ENCODE results near the gene ESPL1. TPM values are rescaled to one million over a fixed set of nuclear protein-coding genes. Genes with fewer than 3 reads are reported as not detected.

The ESPL1 gene
- total RNA-seq, 3 donors from 2014 or later = 0.33 to 1.3 (median 1.2) TPM

GRCh38 chr12:53313996-53314395 is 45.9 kb downstream of the ESPL1 start:
- intact Hi-C loops (cut with DNase I; ENCODE audit: low total_unique reads) = no loop called here
- no peaks in the 10 kb centered on the region for H3K36me3 ChIP-seq

GRCh38 chr12:53320352-53321195 is 52.5 kb downstream of the ESPL1 start:
- no peak for TF ChIP-seq POLR2A (IDR thresholded peaks at IDR 0.05)
- TF ChIP-seq CTCF (IDR thresholded peaks at IDR 0.05) = no peak
- TF ChIP-seq POLR2AphosphoS5 (IDR thresholded peaks at IDR 0.05) = no peak
- intact Hi-C loops (cut with DNase I; ENCODE audit: low total_unique reads) = no loop called here
- DNase-seq (ENCODE audit: low spot score in 2 of 2) = no peak
- peaks cover 0 to 10% of the 10 kb centered on the region in 2 donors for H3K4me1 ChIP-seq
- H3K27me3 ChIP-seq = no peaks in the 10 kb centered on the region
- H3K9me3 ChIP-seq = no peaks in the 10 kb centered on the region
- no peaks in the 10 kb centered on the region for H3K36me3 ChIP-seq
- peak overlapping the region; percentile 55 to 87 (median 61) for H3K4me3 ChIP-seq
- H3K27ac ChIP-seq = peak overlapping the region; percentile 86 to 90

More at GRCh38 chr12:53313996-53314395, 45.9 kb downstream of the ESPL1 start:
- TF ChIP-seq POLR2A (IDR thresholded peaks at IDR 0.05) = no peak
- TF ChIP-seq CTCF (IDR thresholded peaks at IDR 0.05) = no peak
- no peak for TF ChIP-seq POLR2AphosphoS5 (IDR thresholded peaks at IDR 0.05)
- no peak overlapping the region for H3K27ac ChIP-seq
- H3K4me1 ChIP-seq = no peaks in the 10 kb centered on the region
- no peaks in the 10 kb centered on the region for H3K27me3 ChIP-seq
- no peaks in the 10 kb centered on the region for H3K9me3 ChIP-seq
- H3K4me3 ChIP-seq = no peak overlapping the region
- no peak for DNase-seq (ENCODE audit: low spot score in 2 of 2)

GRCh38 chr12:53324113-53324778 is 56.1 kb downstream of the ESPL1 start:
- Histone ChIP-seq H3K4me3 (peak overlapping the region; percentile 60 to 80 (median 63)), H3K4me1 (peaks cover 0 to 10% of the 10 kb centered on the region in 2 donors), H3K27ac (peak overlapping the region; percentile 79 to 92), H3K36me3 (no peaks in the 10 kb centered on the region), H3K9me3 (no peaks in the 10 kb centered on the region), H3K27me3 (no peaks in the 10 kb centered on the region)
- TF ChIP-seq POLR2A (IDR thresholded peaks at IDR 0.05) (no peak), CTCF (IDR thresholded peaks at IDR 0.05) (no peak), POLR2AphosphoS5 (IDR thresholded peaks at IDR 0.05) (no peak)
- no peak for DNase-seq (ENCODE audit: low spot score in 2 of 2)
- intact Hi-C loops (cut with DNase I; ENCODE audit: low total_unique reads) = no loop called here

- no peaks in the 10 kb centered on the region for H3K27me3 ChIP-seq
- H3K4me3 ChIP-seq = peak overlapping the region; percentile 60 to 80 (median 63)
- no peaks in the 10 kb centered on the region for H3K36me3 ChIP-seq
- H3K27ac ChIP-seq = peak overlapping the region; percentile 79 to 92
- peak; percentile 19 to 83 (median 63) for TF ChIP-seq CTCF (IDR thresholded peaks at IDR 0.05)
- peak; percentile 41 to 66 (median 49) for TF ChIP-seq POLR2AphosphoS5 (IDR thresholded peaks at IDR 0.05)
- peak; percentile 20 for TF ChIP-seq POLR2A (IDR thresholded peaks at IDR 0.05)
- intact Hi-C loops (cut with DNase I; ENCODE audit: low total_unique reads) = no loop called here
- peak; percentile 82 to 87 for DNase-seq (ENCODE audit: low spot score in 2 of 2)
- peaks cover 0 to 10% of the 10 kb centered on the region in 2 donors for H3K4me1 ChIP-seq
- no peaks in the 10 kb centered on the region for H3K9me3 ChIP-seq
Measured at GRCh38 chr12:53324779-53325510, 56.8 kb downstream of the ESPL1 start.

Data from breast epithelium (tissue), 4 donors.